Activated CD8-positive, alpha-beta memory T cell treated with anti-CD3 and anti-CD28 coated beads, Interleukin-2, amount 50 U/mL, for 1 hour (primary cell): ENCODE results near the gene COLGALT1.

Experiments
- DNase-seq: peaks from one replicate; pipeline ENCODE4 v3.0.0-alpha.2; 2020; ENCODE audit errors: extremely low read depth

Gene COLGALT1

GRCh38 chr19:17623224-17623935 is 67.9 kb downstream of the COLGALT1 start:
- DNase-seq = no peak

DNA sequence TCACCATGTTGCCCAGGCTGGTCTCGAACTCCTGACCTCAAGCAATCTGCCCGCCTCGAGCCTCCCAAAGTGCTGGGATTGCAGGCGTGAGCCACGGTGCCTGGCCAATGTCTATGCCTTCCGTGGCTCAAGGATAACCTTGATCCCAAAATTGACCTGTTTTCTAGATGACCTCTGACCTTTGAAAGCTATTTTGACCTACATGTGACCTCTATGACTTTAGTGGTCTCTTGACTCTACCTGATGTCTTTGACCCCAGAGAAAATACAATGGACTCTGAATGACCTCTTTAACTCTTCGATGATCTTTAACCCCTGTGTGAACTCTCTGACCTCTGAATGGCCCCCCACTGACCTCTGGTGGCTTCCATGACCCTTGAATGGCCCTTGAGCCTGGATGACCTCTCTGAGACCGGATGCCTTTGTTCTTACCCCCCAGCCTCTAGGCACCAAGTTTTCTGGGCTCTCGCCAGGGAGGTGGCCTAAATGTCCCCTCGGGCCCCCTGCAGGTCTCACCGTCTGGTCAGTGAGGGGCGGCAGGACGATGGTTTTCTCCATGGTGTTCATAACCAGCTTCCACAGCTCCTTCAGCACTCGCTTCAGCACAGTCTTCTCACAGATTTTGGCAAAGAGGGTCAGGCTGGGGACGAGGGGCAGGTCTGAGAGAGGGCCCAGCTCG is 69.0 kb downstream of the COLGALT1 start:
- DNase-seq = no peak

GRCh38 chr19:17625043-17625442 is 69.6 kb downstream of the COLGALT1 start:
- DNase-seq = no peak

DNA sequence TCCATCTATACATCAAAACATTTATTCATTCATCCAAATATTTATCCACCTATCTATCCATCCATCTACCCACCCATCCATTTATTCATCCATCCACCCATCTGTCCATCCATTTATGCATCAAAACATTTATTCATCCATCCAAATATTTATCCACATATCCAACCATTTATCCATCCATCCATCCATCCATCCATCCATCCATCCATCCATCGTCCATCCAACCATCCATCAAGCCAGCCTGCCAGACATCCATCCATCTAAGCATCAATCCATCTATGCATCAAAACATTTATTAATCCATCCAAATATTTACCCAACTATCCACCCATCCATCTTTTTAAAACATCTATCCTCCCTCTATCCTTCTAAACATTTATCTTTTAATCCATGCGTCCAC is 70.5 kb downstream of the COLGALT1 start:
- no peak for DNase-seq

GRCh38 chr19:17626456-17627015 is 71.1 kb downstream of the COLGALT1 start:
- no peak for DNase-seq

GRCh38 chr19:17627161-17627560 is 71.7 kb downstream of the COLGALT1 start:
- DNase-seq = no peak

DNA sequence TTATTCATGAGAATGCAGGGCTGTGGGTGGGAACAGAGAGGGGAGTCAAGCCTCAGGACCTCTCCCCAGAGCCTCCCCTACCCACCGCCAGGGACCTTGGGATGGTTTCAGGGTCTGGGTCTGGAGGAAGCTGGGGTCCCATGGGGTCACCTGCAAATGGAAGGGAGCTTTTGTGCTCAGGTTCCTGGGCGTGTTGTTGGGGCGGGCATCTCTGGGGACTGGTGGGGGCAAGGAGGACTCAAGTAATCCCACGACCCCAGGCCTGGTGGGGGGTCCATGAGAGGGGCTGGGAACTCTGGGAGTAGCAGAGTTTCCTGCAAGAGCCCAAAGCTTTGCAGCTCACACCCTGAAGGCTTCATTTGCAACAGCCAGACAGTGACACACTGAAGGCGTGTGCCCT is 72.5 kb downstream of the COLGALT1 start:
- DNase-seq = no peak

DNA sequence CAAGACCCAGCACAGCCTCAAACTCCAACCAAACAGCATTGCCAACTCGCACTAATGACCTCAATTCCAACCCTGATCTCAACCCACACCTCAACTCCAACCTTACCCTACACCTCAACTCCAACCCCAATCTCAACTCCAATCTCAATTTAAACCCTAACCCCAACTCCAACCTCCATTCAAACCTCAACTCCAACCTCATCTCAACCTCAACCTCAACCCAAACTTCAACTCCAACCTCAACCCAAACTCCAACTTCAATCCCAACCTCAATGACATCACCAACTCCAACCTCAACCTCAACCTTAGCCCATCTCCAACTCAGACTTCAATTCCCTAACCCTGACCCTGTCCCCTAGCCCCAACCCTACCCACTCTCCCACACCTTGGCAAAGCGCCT is 74.3 kb downstream of the COLGALT1 start:
- no peak for DNase-seq

DNA sequence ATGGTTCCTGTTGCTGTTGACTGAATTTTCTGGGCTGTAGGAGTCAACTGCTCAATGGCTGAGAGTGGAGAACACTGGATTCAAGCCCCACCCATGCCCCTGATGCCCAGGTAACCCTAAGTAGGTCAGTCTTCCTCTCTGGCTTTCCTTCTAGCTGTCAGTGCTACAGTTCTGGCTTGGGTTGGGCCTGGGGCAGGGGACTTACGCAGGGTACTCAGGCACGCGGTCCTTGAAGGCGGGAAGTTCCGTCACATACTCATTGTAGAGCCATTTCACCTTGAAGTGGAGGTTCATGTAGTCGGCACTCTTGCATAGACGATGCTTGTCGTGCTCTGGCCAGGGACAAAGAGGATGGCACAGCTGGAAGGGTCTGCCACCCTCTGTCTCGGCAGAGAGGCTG is 77.1 kb downstream of the COLGALT1 start:
- no peak for DNase-seq
